ENCODE measurements around the gene SIM2.

SIM2 gene

GRCh38 chr21:36773117-36773516 is 74.2 kb downstream of the SIM2 start:
- DNase-seq = no peak

GRCh38 chr21:36773995-36774394 is 75.1 kb downstream of the SIM2 start:
- DNase-seq = no peak

GRCh38 chr21:36776981-36777617 is 78.2 kb downstream of the SIM2 start:
- no peak for DNase-seq

GRCh38 chr21:36780861-36781260 is 81.9 kb downstream of the SIM2 start:
- no peak for DNase-seq

GRCh38 chr21:36783612-36784374 is 84.9 kb downstream of the SIM2 start:
- DNase-seq = no peak

- no peak for DNase-seq
These were observed 86.0 kb downstream of the SIM2 start for GRCh38 chr21:36784947-36785346.

- no peak for DNase-seq
These were observed 86.7 kb downstream of the SIM2 start for GRCh38 chr21:36785615-36786014.

- DNase-seq = no peak
These were observed 87.3 kb downstream of the SIM2 start for GRCh38 chr21:36786186-36786585.

GRCh38 chr21:36788120-36788638 is 89.3 kb downstream of the SIM2 start:
- DNase-seq = no peak

- DNase-seq = no peak
These were observed 91.7 kb downstream of the SIM2 start for GRCh38 chr21:36790616-36791015.

- DNase-seq = no peak
These were observed 92.3 kb downstream of the SIM2 start for GRCh38 chr21:36791180-36791579.

- DNase-seq = no peak
These were observed 93.0 kb downstream of the SIM2 start for GRCh38 chr21:36791695-36792470.

- no peak for DNase-seq
These were observed 93.6 kb downstream of the SIM2 start for GRCh38 chr21:36792505-36792967.

GRCh38 chr21:36796070-36796469 is 97.2 kb downstream of the SIM2 start:
- DNase-seq = no peak

GRCh38 chr21:36798491-36798890 is 99.6 kb downstream of the SIM2 start:
- DNase-seq = no peak

Measured in stimulated activated CD4-positive, alpha-beta T cell treated with anti-CD3 and anti-CD28 coated beads, Interleukin-4, amount 100 ng/mL, for 24 hours (primary cell).